ENCODE measurements around the gene FBN3.

Gene FBN3

DNA sequence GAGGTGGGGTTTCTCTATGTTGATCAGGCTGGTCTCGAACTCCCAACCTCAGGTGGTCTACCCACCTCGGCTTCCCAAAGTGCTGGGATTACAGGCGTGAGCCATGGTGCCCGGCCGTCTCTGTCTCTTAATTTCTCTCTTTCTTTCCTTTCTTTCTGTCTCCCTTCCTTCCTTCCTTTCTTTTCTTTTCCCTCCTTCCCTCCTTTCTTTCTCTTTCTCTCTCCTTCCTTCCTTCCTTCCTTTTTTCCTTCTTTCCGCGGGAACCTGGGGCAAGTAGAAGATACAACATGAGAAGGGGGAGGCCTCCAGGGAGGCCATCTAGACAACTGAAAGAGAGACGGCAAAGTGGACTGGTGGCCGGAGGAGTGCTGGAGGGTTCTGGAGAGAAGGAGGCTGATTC is 128.7 kb downstream of the FBN3 start:
- DNase-seq (ENCODE audit: low read depth in 3 of 3) = no peak

GRCh38 chr19:8017808-8018207 is 131.6 kb downstream of the FBN3 start:
- peak in 1 of 3 experiments; percentile 29 for DNase-seq (ENCODE audit: low read depth in 3 of 3)
